Uterus (tissue), 2 donors: ENCODE measurements around the gene CNTNAP5.

Experiments used
- CTCF ChIP-seq, 4 experiments: fragments of 200-600 bp in 2 of 4; fragments of 450-650 bp in 2 of 4; sonication (generic) in 2 of 4; IDR thresholded peaks; one replicate each; pipeline ENCODE4 v1.5.1; 2016 to 2019; ENCODE audit warnings: antibody characterized with exemption in 4 of 4, mild to moderate bottlenecking in 2 of 4, moderate library complexity in 1 of 4
- POLR2A ChIP-seq, 2 donors: fragments of 450-650 bp; IDR thresholded peaks; one replicate each; pipeline ENCODE4 v1.6.1; 2016; ENCODE audit warnings: antibody characterized with exemption in 2 of 2, mild to moderate bottlenecking in 1 of 2, moderate library complexity in 1 of 2

GRCh38 chr2:124740636-124741035 is 715.5 kb downstream of the CNTNAP5 start:
- TF ChIP-seq CTCF (IDR thresholded peaks at IDR 0.05) (no peak), POLR2A (IDR thresholded peaks at IDR 0.05) (no peak)
